ENCODE results near the gene ELP4. TPM values are rescaled to one million over a fixed set of nuclear protein-coding genes. Genes with fewer than 3 reads are reported as not detected.

Gene ELP4
- total RNA-seq, 1 experiment from 2014 or later, result 21.4 TPM

- Histone ChIP-seq H3K79me2 (ENCODE audit: insufficient read depth, low read length) (no peaks in the 10 kb centered on the region), H3K9me3 (ENCODE audit: control insufficient read depth in 1 of 2, insufficient read depth in 1 of 2, low read depth in 1 of 2, low read length in 2 of 2) (no peaks in the 10 kb centered on the region), H3K27me3 (ENCODE audit: insufficient read depth, low read length) (no peaks in the 10 kb centered on the region), H2AFZ (ENCODE audit: low read depth, low read length, poor library complexity, severe bottlenecking) (no peak overlapping the region), H3K4me2 (ENCODE audit: low read length) (no peak overlapping the region), H3K4me3 (replicated peaks in 1 of 2; ENCODE audit: low read depth in 1 of 2, low read length in 2 of 2) (no peak overlapping the region), H3K36me3 (ENCODE audit: control insufficient read depth in 1 of 2, insufficient read depth in 2 of 2, low read length in 2 of 2) (no peaks in the 10 kb centered on the region), H3K9me2 (ENCODE audit: insufficient read depth) (no peaks in the 10 kb centered on the region), H4K20me1 (ENCODE audit: insufficient read depth) (no peaks in the 10 kb centered on the region), H3K27ac (ENCODE audit: low read depth, low read length) (no peak overlapping the region), H3K9ac (ENCODE audit: low read length) (no peak overlapping the region), H3K4me1 (ENCODE audit: control insufficient read depth in 1 of 2, insufficient read depth in 2 of 2, low read length in 2 of 2) (no peaks in the 10 kb centered on the region)
- ChIA-PET POLR2A (no interaction called here), RAD21 (ENCODE audit: low non-redundant PET in 1 of 2, low total read pairs in 2 of 2, uncharacterized antibody in 2 of 2, unreplicated experiment in 2 of 2) (no interaction called here), CTCF (no interaction called here)
- intact Hi-C loops (cut with micrococcal nuclease), result no loop called here
- ATAC-seq (no peak), DNase-seq (ENCODE audit: low read depth, low spot score) (no peak)
- no TSS peak for BruUV-seq (replicated peaks)
- TF ChIP-seq TCF7L2 (IDR thresholded peaks at IDR 0.05; ENCODE audit: borderline replicate concordance, extremely low read depth, insufficient read depth, insufficient read length), result no peak
- TF ChIP-seq ZNF274 (IDR thresholded peaks at IDR 0.05; ENCODE audit: low read depth, low read length), result no peak
- no peak for TF ChIP-seq ATF3 (IDR thresholded peaks at IDR 0.05)
- no peak for TF ChIP-seq RAD21 (IDR thresholded peaks at IDR 0.05; ENCODE audit: low read depth)
- no peak for TF ChIP-seq YY1 (IDR thresholded peaks at IDR 0.05; ENCODE audit: extremely low read depth, insufficient replicate concordance, low read depth, low read length)
- no peak for TF ChIP-seq SIN3A (IDR thresholded peaks at IDR 0.05; ENCODE audit: low read depth)
- no peak for TF ChIP-seq CTCF (IDR thresholded peaks at IDR 0.05 in 2 of 3, conservative IDR thresholded peaks at IDR 0.05 in 1 of 3; ENCODE audit: borderline replicate concordance in 1 of 3, insufficient read depth in 1 of 3, low read depth in 2 of 3, low read length in 2 of 3)
- TF ChIP-seq SRF (IDR thresholded peaks at IDR 0.05; ENCODE audit: low read depth), result no peak
- TF ChIP-seq SP1 (IDR thresholded peaks at IDR 0.05; ENCODE audit: low read depth), result no peak
- no peak for TF ChIP-seq CBX3 (IDR thresholded peaks at IDR 0.05; ENCODE audit: low read depth)
- no peak for TF ChIP-seq EGR1 (IDR thresholded peaks at IDR 0.05; ENCODE audit: low read depth)
- TF ChIP-seq MAX (IDR thresholded peaks at IDR 0.05), result no peak
- no peak for TF ChIP-seq EZH2 (IDR thresholded peaks at IDR 0.05)
- TF ChIP-seq REST (IDR thresholded peaks at IDR 0.05; ENCODE audit: low read depth), result no peak
- no peak for TF ChIP-seq ZBTB33 (IDR thresholded peaks at IDR 0.05; ENCODE audit: extremely low read depth, insufficient replicate concordance, low read length)
These were observed 155.4 kb downstream of the ELP4 start for GRCh38 chr11:31664954-31665353.

Data from HCT116 (cell line).